GM19351 (cell line): Measurements from ENCODE around the gene FUBP3.

Experiments used
- ATAC-seq: cut with Tn5 transposase; IDR thresholded peaks from one replicate; pipeline ENCODE4 v1.9.1; 2021; ENCODE audit warnings: mild to moderate bottlenecking, moderate library complexity; ENCODE audit not compliant: unreplicated experiment

FUBP3 gene

GRCh38 chr9:130633336-130634190, 54.2 kb downstream of the FUBP3 start:
- no peak for ATAC-seq

GRCh38 chr9:130634191-130634768, 54.9 kb downstream of the FUBP3 start:
- no peak for ATAC-seq

GRCh38 chr9:130634801-130635200, 55.4 kb downstream of the FUBP3 start:
- ATAC-seq, result no peak

- no peak for ATAC-seq
Observed at GRCh38 chr9:130635306-130635705, 55.9 kb downstream of the FUBP3 start.

GRCh38 chr9:130635721-130636647, 56.6 kb downstream of the FUBP3 start:
- ATAC-seq, result no peak

- no peak for ATAC-seq
Observed at GRCh38 chr9:130636648-130637020, 57.3 kb downstream of the FUBP3 start.

- ATAC-seq, result no peak
Observed at GRCh38 chr9:130638284-130639123, 59.1 kb downstream of the FUBP3 start.

GRCh38 chr9:130639124-130639765, 59.9 kb downstream of the FUBP3 start:
- ATAC-seq, result no peak

GRCh38 chr9:130639866-130640555, 60.6 kb downstream of the FUBP3 start:
- ATAC-seq, result no peak

- ATAC-seq, result no peak
Observed at GRCh38 chr9:130640681-130641080, 61.3 kb downstream of the FUBP3 start.

- no peak for ATAC-seq
Observed at GRCh38 chr9:130642926-130643325, 63.5 kb downstream of the FUBP3 start.

GRCh38 chr9:130651221-130651620, 71.8 kb downstream of the FUBP3 start:
- no peak for ATAC-seq

- ATAC-seq, result no peak
Observed at GRCh38 chr9:130651752-130652151, 72.4 kb downstream of the FUBP3 start.

GRCh38 chr9:130654879-130655278, 75.5 kb downstream of the FUBP3 start:
- ATAC-seq, result no peak

GRCh38 chr9:130658893-130659698, 79.7 kb downstream of the FUBP3 start:
- no peak for ATAC-seq

GRCh38 chr9:130659699-130660248, 80.4 kb downstream of the FUBP3 start:
- ATAC-seq, result no peak

GRCh38 chr9:130660326-130660682, 80.9 kb downstream of the FUBP3 start:
- no peak for ATAC-seq

- ATAC-seq, result no peak
Observed at GRCh38 chr9:130660683-130661450, 81.5 kb downstream of the FUBP3 start.
